Stomach (tissue), 4 donors: ENCODE data around the gene LILRB4.

Source experiments
- POLR2A ChIP-seq, 4 donors: fragments of 450-650 bp; IDR thresholded peaks; one replicate each; pipeline ENCODE4 v1.6.1; 2016; ENCODE audit warnings: antibody characterized with exemption in 4 of 4, control low read depth in 2 of 4, mild to moderate bottlenecking in 1 of 4, moderate library complexity in 1 of 4
- TF ChIP-seq, protein P1 (sequence below), 7 experiments: fragments of 450-650 bp in 4 of 7; fragments of 200-600 bp in 3 of 7; sonication (generic) in 3 of 7; IDR thresholded peaks; one replicate each; pipeline ENCODE4 v1.5.1; 2016 to 2019; ENCODE audit warnings: antibody characterized with exemption in 7 of 7, control low read depth in 2 of 7, mild to moderate bottlenecking in 1 of 7

DNA sequence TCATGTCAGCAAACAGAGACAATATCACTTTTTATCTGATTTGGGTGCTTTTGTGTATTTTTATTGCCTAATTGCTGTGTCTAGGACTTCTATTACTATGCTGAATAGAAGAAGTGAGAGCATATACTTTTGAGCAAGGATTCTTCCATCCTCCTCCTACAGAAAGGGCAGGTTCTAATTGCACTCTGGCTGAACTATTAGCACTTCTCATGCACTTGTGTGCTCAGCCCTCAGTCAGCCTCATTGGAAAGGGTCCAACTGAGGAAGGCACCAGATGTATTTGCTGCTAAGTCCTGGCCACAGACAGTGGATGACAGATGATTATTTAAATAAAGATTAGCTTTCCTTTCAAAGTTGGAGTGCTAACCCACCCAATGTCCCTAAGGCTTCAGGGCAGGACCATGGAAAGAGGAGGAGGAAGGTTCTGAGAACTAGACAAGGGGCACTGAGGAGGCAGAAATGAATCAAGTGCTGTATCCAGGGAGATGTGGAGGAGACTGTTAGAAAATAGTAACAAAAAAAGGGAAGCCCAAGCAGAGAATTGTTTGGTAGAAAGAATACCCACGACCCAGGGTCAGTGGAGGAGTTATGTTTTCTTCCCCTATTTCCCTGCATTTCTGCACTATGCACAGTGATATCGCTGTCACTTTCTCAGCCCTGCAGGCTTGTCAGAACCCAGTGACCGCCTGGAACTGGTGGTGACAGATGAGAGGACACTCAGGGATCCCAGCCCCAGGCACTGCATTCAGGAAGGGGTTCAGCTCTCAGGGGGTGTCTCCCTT lies 8.0 kb downstream of the LILRB4 start:
- TF ChIP-seq POLR2A (IDR thresholded peaks at IDR 0.05) = no peak
- TF ChIP-seq, protein P1, sequence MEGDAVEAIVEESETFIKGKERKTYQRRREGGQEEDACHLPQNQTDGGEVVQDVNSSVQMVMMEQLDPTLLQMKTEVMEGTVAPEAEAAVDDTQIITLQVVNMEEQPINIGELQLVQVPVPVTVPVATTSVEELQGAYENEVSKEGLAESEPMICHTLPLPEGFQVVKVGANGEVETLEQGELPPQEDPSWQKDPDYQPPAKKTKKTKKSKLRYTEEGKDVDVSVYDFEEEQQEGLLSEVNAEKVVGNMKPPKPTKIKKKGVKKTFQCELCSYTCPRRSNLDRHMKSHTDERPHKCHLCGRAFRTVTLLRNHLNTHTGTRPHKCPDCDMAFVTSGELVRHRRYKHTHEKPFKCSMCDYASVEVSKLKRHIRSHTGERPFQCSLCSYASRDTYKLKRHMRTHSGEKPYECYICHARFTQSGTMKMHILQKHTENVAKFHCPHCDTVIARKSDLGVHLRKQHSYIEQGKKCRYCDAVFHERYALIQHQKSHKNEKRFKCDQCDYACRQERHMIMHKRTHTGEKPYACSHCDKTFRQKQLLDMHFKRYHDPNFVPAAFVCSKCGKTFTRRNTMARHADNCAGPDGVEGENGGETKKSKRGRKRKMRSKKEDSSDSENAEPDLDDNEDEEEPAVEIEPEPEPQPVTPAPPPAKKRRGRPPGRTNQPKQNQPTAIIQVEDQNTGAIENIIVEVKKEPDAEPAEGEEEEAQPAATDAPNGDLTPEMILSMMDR (IDR thresholded peaks at IDR 0.05) = no peak
